HG03135 (cell line): ENCODE results near the gene CTNNA2.

Experiments used
- ATAC-seq: cut with Tn5 transposase; IDR thresholded peaks from one replicate; pipeline ENCODE4 v1.9.1; 2021; ENCODE audit warnings: mild to moderate bottlenecking, moderate library complexity; ENCODE audit not compliant: unreplicated experiment

The CTNNA2 gene

DNA sequence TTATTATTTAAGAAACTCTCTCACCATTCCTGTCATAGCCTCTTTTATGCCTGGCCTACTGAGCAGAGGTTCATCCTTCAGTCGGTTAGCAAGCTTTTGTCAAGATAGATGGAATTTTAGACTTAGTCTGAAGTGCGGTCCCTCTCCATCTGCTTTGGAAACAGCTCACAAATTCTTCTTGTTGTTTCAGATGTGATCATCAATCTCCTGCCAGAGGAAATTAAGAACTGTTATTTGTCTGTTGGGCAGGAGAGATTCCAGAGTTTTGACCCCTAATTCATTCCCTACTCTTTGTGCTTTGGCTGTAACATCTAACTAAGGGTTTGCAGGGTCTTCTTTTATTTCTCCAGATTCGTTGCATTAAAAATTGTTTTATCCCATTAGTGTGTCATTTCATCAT is 735.3 kb downstream of the CTNNA2 start:
- ATAC-seq: no peak

- no peak for ATAC-seq
Observed at GRCh38 chr2:80252294-80252986, 739.6 kb downstream of the CTNNA2 start.

GRCh38 chr2:80255918-80256781 is 743.3 kb downstream of the CTNNA2 start:
- ATAC-seq: no peak

DNA sequence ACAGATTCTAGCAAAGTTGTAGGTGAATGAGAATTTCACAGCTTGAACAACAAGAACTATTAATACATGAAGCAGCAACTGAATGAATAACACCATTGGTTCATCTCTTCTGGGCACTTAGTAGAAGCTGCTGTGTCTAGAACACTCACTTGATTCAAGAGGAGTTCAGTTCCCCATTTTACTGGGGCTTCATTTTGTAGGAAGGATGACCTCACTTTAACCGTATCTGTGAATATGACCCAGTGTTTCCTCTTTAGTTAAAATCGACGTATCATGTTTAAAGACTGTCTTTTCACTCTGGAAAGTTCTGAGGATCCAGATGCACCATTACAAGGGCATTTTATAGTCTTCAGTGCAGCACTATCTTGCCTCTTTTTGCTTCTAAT is 743.9 kb downstream of the CTNNA2 start:
- no peak for ATAC-seq

GRCh38 chr2:80257450-80257849 is 744.6 kb downstream of the CTNNA2 start:
- no peak for ATAC-seq

DNA sequence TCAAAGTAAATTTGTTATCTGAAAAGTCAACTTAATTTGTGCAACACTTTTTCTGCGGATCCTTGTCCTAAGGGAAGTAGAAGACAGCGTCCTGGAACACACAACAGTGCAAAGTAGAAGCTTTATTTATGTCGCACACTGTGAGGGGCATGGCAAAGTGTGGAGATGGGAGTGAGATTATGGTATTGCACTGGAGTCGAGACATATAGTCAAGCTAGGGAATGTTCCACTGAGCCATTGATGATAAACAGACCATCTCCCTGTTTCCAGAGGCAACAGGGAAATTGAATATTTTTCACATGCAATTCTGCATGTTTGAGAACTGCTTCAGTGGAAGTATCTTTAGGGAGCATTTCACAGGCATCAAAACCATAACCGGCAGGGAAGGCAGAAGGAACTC is 745.5 kb downstream of the CTNNA2 start:
- ATAC-seq: no peak

- no peak for ATAC-seq
Observed at GRCh38 chr2:80258793-80259192, 745.9 kb downstream of the CTNNA2 start.

GRCh38 chr2:80259292-80259691 is 746.4 kb downstream of the CTNNA2 start:
- no peak for ATAC-seq

GRCh38 chr2:80266231-80266630 is 753.4 kb downstream of the CTNNA2 start:
- no peak for ATAC-seq

DNA sequence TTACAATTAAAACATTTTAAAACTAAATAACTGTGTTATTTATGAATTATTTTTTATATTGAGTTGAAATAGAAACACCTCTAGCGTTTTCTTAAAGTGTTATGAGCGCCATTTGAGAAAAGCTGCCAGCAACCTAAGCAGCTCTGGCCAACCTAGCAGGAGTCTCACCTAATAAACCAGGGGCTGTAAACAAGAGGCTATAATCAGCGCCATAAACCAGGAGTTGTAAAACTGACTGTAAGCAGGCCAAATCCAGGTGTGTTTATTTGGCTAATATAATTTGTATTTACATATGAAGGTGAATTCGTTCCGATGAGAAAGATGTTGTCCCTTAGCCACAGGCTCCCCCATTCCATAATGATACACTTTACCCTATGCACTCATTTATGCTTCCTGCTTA is 757.0 kb downstream of the CTNNA2 start:
- no peak for ATAC-seq

DNA sequence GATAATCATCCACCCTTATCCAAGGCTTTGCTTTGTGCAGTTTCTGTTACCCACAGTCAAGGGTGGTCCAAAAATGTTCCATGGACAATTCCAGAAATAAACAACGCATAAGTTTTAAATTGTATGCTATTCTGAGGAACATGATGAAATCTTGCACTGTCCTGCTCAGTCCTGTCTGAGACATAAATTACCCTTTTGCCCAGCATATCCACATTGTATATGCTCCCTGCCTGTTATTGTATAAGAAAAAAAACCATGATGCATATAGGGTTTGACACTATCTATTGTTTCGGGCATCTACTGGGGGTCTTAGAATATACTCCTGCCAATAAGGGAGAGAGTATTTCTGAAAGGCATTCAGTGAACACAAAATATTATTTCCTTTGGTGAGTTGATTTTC is 767.7 kb downstream of the CTNNA2 start:
- ATAC-seq: no peak

GRCh38 chr2:80281049-80281448 is 768.2 kb downstream of the CTNNA2 start:
- ATAC-seq: no peak

GRCh38 chr2:80288576-80288975 is 775.7 kb downstream of the CTNNA2 start:
- no peak for ATAC-seq

GRCh38 chr2:80291656-80292055 is 778.8 kb downstream of the CTNNA2 start:
- no peak for ATAC-seq

DNA sequence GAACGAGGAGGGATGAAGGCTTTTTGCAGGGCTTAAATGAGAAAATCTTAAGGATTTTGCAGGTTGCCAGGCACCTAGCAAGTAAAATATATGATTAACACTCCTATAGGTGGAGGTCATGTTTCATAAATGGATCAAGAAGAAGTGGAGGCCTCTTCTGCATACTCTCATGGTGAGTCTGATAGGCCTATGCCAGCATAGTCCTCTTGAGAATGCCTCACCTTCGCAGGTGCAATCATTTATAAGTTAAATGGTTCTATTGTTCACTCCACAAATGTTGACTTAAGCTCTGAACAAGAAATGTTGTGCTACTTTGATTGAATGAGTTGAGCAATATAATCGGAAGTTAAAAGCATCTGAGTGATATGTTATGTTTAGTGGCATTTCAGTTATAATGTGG is 779.6 kb downstream of the CTNNA2 start:
- no peak for ATAC-seq

- ATAC-seq: no peak
Observed at GRCh38 chr2:80293039-80293438, 780.2 kb downstream of the CTNNA2 start.

DNA sequence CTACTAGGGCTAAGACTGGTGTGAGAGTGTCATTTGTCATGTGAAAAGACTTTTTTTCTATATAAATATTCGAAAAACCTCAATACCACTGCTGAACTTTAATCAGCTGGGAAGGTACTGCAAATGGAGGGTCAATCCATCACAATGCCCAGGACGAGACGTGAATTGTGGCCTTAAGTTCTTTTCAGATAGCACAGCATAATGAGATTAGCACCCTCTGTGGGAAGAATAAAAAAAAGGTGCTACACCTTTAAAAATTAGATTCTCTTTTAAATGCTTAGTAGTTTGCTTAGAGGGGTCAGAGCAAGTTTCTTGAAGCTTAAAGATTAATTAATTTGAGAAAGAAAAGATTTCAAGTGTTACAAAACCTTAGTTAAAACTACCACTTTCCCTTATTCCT is 786.1 kb downstream of the CTNNA2 start:
- no peak for ATAC-seq

DNA sequence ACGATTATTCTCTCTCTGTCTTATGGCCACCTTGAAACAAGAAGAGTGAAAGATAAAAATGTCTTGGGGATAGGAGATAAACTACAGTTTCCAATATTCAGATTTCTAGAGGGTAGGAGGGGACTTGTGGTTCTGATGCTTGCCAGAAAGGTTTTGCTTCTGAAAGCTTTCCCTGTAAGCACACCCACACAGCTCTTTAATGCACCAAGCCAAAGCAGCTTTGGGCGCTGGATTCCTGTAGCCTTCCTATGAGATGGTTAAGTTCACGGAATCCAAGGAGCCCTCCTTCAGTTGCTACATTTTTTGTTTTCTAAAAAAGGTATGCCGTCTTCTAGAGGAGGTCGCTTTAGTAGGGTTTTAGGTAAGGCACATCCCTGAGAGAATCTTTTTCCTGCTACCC is 786.8 kb downstream of the CTNNA2 start:
- no peak for ATAC-seq

- no peak for ATAC-seq
Observed at GRCh38 chr2:80300346-80300745, 787.5 kb downstream of the CTNNA2 start.

GRCh38 chr2:80300954-80301353 is 788.1 kb downstream of the CTNNA2 start:
- no peak for ATAC-seq

- ATAC-seq: no peak
Observed at GRCh38 chr2:80302001-80302313, 789.1 kb downstream of the CTNNA2 start.

DNA sequence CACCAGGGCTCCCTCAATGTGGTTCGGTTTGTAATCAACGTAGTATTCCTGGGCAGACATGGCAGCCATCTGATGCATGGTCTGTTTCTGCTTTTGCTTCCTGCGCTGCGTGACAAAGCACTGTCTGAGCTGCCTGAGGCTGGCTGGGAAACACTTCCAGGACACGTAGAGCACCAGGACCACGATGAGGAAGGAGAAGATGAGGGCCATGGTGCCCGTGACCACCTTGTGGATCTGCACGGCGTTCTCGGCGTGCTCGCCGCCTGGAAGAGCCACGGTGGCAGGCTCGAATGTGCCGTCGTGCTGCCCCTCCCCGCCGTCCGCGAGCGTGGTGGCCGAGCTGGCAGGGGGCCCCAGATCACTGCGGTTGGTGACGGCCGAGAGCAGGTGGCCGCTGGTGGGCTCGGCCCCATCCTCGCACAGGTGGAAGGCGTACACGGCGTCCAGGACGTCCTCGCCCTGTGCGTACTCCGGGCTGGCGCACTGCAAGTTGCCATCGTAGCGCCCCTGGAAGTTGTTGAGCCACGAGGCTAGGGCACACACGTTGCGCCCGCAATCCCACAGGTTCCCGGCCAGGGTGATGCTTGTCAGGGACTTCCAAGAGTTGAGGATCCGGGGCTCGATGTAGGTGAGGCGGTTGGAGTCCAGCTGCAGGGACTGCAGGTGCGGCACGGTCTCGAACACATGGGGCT is 789.6 kb downstream of the CTNNA2 start:
- no peak for ATAC-seq
